Measurements from ENCODE around the gene NEURL2. TPM values are rescaled to one million over a fixed set of nuclear protein-coding genes. Genes with fewer than 3 reads are reported as not detected.

NEURL2 gene
- polyA plus RNA-seq, 3 donors, result 0.14 to 1.1 TPM; not detected in 1

- 96% methylated on average over 2 of the region's 11 CpGs for WGBS (ENCODE audit: insufficient coverage)
- intact Hi-C loops (cut with micrococcal nuclease), result no loop called here
- Mint-ChIP-seq H3K9me3 (peaks cover 0 to 2% (median 0%) of the 10 kb centered on the region in 7 donors), H3K27me3 (ENCODE audit: low read depth in 3 of 3) (peaks cover 6 to 20% (median 10%) of the 10 kb centered on the region in 3 donors), H3K4me3 (no peak overlapping the region), H3K27ac (peak overlapping the region in 1 of 7 donors; percentile 0), H3K4me1 (peaks cover 22% of the 10 kb centered on the region), H3K36me3 (no peaks in the 10 kb centered on the region)
- Histone ChIP-seq H3K4me1 (ENCODE audit: control insufficient read depth in 1 of 2, insufficient read depth in 2 of 2, low read length in 2 of 2) (peaks cover 14 to 20% of the 10 kb centered on the region in 2 donors), H4K20me1 (ENCODE audit: insufficient read depth, low read length) (no peaks in the 10 kb centered on the region), H2AFZ (ENCODE audit: insufficient read depth, low read depth, low read length, poor library complexity, severe bottlenecking) (no peak overlapping the region), H3K79me2 (ENCODE audit: insufficient read depth, low read length) (no peaks in the 10 kb centered on the region), H3K36me3 (replicated peaks in 1 of 2; ENCODE audit: control insufficient read depth in 1 of 2, insufficient read depth in 2 of 2, low read length in 2 of 2) (no peaks in the 10 kb centered on the region), H3K9ac (ENCODE audit: insufficient read depth, low read length, poor library complexity, severe bottlenecking) (no peak overlapping the region), H3K4me2 (replicated peaks; ENCODE audit: extremely low read depth, low read length, poor library complexity, severe bottlenecking) (no peak overlapping the region), H3K9me3 (replicated peaks in 1 of 2; ENCODE audit: control insufficient read depth in 1 of 2, insufficient read depth in 1 of 2, low read length in 2 of 2) (no peaks in the 10 kb centered on the region), H3K4me3 (replicated peaks in 1 of 3; ENCODE audit: low read depth in 2 of 3, low read length in 3 of 3) (no peak overlapping the region), H3K27ac (ENCODE audit: low read depth in 1 of 2, low read length in 2 of 2) (no peak overlapping the region), H3K27me3 (ENCODE audit: control insufficient read depth in 2 of 2, insufficient read depth in 2 of 2, low read length in 2 of 2) (no peaks in the 10 kb centered on the region)
- TF ChIP-seq CTCF (IDR thresholded peaks at IDR 0.05), result no peak
- DNase-seq, result no peak
Measured at GRCh38 chr20:45921337-45922189, 30.6 kb upstream of the NEURL2 start.

DNA sequence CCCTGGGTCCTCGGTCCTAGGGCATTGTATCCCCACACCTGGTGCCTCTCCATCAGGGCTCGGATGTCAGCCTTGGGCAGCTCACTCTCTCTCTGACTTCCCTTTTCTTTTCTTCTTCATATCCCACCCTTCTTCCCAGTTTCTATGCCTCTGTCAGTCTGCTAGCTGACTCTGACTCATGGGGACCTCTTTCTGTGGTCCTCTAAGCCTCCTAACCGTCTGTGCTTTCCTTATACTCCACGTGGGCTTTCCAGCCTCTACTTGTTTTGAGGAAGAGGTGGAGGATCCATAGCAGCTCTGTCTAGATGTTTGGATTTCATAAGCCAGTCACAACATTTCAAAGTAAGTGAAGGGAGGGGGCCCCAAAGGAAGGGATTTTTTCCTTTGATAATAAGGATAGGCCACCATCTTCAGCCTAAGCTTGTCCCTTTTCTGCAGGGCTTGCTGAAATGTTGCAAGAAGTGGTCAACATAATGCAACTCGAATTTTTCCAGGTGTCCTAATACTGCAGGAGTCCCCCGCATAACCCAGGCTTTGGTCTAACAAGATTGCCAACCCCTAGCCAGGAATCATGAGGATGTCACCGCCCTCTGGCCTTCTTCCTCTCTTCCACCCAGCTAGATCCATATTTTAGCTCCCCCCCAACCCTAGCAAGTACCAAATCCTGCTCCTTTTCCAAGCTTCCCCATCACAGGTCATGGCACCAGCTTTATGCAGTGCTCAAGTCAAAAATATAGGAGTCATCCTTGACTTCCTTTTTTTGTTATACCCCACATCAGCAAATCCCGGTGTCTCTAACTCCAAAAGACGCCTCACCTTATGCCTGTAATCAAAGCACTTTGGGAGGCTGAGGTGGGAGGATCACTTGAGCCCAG, 29.7 kb upstream of the NEURL2 start:
- Histone ChIP-seq H3K36me3 (replicated peaks in 1 of 2; ENCODE audit: control insufficient read depth in 1 of 2, insufficient read depth in 2 of 2, low read length in 2 of 2) (no peaks in the 10 kb centered on the region), H4K20me1 (ENCODE audit: insufficient read depth, low read length) (no peaks in the 10 kb centered on the region), H3K4me2 (replicated peaks; ENCODE audit: extremely low read depth, low read length, poor library complexity, severe bottlenecking) (no peak overlapping the region), H3K9me3 (replicated peaks in 1 of 2; ENCODE audit: control insufficient read depth in 1 of 2, insufficient read depth in 1 of 2, low read length in 2 of 2) (no peaks in the 10 kb centered on the region), H3K4me3 (replicated peaks in 1 of 3; ENCODE audit: low read depth in 2 of 3, low read length in 3 of 3) (no peak overlapping the region), H3K27me3 (ENCODE audit: control insufficient read depth in 2 of 2, insufficient read depth in 2 of 2, low read length in 2 of 2) (no peaks in the 10 kb centered on the region), H3K4me1 (ENCODE audit: control insufficient read depth in 1 of 2, insufficient read depth in 2 of 2, low read length in 2 of 2) (peaks cover 16 to 20% of the 10 kb centered on the region in 2 donors), H3K27ac (ENCODE audit: low read depth in 1 of 2, low read length in 2 of 2) (no peak overlapping the region), H3K9ac (ENCODE audit: insufficient read depth, low read length, poor library complexity, severe bottlenecking) (no peak overlapping the region), H2AFZ (ENCODE audit: insufficient read depth, low read depth, low read length, poor library complexity, severe bottlenecking) (no peak overlapping the region), H3K79me2 (ENCODE audit: insufficient read depth, low read length) (no peaks in the 10 kb centered on the region)
- intact Hi-C loops (cut with micrococcal nuclease), result no loop called here
- no peak for TF ChIP-seq CTCF (IDR thresholded peaks at IDR 0.05)
- no peaks in the 10 kb centered on the region for H3K36me3 Mint-ChIP-seq
- 58% methylated on average over 5 of the region's 9 CpGs for WGBS (ENCODE audit: insufficient coverage)
- no peak overlapping the region for H3K4me3 Mint-ChIP-seq
- H3K27me3 Mint-ChIP-seq (ENCODE audit: low read depth in 3 of 3), result peaks cover 6 to 20% (median 10%) of the 10 kb centered on the region in 3 donors
- H3K27ac Mint-ChIP-seq, result peak overlapping the region in 2 of 7 donors; percentile 16 to 73
- H3K9me3 Mint-ChIP-seq, result peaks cover 0 to 2% (median 0%) of the 10 kb centered on the region in 7 donors
- H3K4me1 Mint-ChIP-seq, result peaks cover 22% of the 10 kb centered on the region
- DNase-seq, result peak in 2 of 3 donors; percentile 39 to 78
